ENCODE measurements around the gene ETS2.

ETS2 gene

DNA sequence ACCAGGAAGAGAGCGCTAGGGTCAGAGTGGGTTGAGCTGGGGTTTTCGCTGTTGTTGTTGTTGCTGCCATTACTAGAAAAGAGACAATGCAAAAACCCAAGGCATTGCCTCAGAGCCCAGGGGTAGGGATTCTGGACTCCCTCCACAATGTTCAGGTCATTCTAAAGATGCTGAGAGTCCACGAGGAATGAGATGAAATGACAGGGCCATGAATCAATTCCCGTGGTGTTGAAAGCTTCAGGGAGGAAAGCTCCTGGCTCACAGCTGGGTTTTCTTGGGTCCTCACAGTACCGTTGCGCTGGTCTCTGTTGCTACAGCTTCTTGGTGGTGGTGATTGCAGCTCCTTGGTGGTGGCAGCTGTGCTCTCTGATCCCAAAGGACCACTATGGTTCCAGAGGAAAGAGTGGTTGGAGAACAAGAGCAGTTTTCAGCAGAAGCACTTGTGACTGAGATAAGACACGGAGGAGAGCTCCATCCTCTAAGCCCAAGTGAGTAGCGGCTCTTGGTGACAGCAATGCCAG is 58.2 kb downstream of the ETS2 start:
- DNase-seq = no peak

DNA sequence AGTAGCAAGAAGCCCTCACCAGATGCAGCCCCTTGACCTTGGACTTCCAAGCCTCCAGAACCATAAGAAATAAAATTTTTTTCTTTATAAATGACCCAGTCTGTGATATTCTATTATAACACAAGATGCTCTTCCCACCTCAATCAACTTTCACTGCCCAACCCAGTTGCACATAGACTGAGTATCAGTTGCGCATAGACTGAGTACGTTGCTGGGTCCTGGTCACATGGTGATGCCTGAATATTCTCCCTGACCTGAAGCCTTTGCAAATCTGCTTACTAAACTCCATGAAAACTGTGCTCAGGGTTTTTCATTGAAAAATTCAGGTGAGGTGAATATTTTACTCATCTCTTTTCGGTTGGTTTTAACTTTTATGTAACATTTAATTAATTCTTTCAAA is 59.2 kb downstream of the ETS2 start:
- DNase-seq = no peak

DNA sequence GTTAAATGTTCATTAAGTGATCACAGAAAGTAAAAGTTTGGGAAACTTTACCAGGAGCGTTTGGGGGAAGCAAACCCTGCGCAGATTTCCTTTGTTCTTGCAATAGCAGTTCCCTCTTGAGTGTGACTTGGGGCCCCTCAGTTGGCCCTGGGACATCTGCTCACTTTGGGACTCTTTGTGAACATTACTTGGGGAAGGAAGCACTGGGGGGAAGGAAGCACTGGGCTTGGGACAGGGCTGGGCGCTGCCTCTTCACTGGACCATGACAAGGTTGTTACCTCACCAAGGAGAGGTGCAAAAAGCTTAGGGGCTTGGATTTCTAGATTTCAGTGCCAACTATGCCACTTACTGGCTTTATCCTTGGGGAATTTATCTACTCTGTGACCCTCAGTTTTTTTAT is 63.5 kb downstream of the ETS2 start:
- DNase-seq = no peak

DNA sequence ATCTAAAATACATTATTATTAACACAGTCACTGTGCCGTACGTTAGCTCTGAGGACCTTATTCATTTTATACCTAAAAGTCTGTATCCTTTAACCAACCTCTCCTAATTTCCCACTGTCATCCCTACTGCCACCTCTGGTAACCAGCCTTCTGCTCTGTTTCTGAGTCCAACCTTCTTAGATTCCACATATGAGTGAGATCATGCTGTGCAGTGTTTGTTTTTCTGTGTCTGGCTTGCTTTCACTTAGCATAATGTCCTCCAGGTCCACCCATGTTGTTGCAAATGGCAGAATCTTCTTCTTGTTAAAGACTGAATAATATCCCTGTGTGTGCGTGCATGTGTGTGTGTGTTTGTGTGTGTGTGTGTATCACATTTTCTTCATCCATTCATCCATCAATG is 64.2 kb downstream of the ETS2 start:
- no peak for DNase-seq
